ENCODE measurements around the gene FAM193A.

FAM193A gene

DNA sequence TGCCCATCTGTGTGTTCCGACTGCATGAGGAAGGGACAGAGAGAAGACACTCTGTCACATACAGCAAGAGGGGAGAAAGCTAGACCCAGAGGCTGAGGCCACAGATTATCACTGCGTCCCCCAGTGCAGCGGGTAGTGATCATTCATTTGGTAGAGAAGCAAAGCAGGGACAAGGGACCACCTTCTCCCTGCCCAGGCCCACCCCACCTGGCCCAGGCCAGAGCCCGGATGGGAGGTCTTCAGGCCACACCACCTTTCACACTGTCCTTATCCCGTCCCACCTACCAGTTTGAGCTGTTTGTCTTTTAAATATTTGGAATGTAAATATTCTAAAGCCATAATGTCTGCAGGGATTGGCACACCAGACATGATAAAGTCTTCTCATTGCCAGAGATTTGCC lies 209.1 kb downstream of the FAM193A start:
- Histone ChIP-seq H3K4me3 (ENCODE audit: insufficient read depth, low read length, poor library complexity, severe bottlenecking) (no peak overlapping the region), H3K9me3 (ENCODE audit: insufficient read depth, low read length) (no peaks in the 10 kb centered on the region), H3F3A (ENCODE audit: insufficient read depth) (no peaks in the 10 kb centered on the region), H3K27ac (ENCODE audit: low read depth, low read length) (peak overlapping the region; percentile 67), H3K9me2 (replicated peaks; ENCODE audit: insufficient read depth, low read length) (no peaks in the 10 kb centered on the region), H2AFZ (ENCODE audit: low read depth, low read length, severe bottlenecking) (no peak overlapping the region), H3K36me3 (ENCODE audit: low read length) (no peaks in the 10 kb centered on the region), H3K4me2 (ENCODE audit: low read depth, low read length, poor library complexity, severe bottlenecking) (no peak overlapping the region), H3K79me2 (ENCODE audit: insufficient read depth, low read length) (0 out of 2 replicates have a peak, but pooled peaks cover 10% of the 10 kb centered on the region), H3K9ac (ENCODE audit: low read length) (no peak overlapping the region), H3K27me3 (ENCODE audit: low read length) (no peaks in the 10 kb centered on the region), H4K20me1 (ENCODE audit: low read depth, low read length) (no peaks in the 10 kb centered on the region)
- no peak for TF ChIP-seq EZH2phosphoT487 (conservative IDR thresholded peaks at IDR 0.05; ENCODE audit: low read length)
- TF ChIP-seq, protein P1, sequence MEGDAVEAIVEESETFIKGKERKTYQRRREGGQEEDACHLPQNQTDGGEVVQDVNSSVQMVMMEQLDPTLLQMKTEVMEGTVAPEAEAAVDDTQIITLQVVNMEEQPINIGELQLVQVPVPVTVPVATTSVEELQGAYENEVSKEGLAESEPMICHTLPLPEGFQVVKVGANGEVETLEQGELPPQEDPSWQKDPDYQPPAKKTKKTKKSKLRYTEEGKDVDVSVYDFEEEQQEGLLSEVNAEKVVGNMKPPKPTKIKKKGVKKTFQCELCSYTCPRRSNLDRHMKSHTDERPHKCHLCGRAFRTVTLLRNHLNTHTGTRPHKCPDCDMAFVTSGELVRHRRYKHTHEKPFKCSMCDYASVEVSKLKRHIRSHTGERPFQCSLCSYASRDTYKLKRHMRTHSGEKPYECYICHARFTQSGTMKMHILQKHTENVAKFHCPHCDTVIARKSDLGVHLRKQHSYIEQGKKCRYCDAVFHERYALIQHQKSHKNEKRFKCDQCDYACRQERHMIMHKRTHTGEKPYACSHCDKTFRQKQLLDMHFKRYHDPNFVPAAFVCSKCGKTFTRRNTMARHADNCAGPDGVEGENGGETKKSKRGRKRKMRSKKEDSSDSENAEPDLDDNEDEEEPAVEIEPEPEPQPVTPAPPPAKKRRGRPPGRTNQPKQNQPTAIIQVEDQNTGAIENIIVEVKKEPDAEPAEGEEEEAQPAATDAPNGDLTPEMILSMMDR (IDR thresholded peaks at IDR 0.05; ENCODE audit: insufficient read depth, low read length, poor library complexity, severe bottlenecking), result no peak

DNA sequence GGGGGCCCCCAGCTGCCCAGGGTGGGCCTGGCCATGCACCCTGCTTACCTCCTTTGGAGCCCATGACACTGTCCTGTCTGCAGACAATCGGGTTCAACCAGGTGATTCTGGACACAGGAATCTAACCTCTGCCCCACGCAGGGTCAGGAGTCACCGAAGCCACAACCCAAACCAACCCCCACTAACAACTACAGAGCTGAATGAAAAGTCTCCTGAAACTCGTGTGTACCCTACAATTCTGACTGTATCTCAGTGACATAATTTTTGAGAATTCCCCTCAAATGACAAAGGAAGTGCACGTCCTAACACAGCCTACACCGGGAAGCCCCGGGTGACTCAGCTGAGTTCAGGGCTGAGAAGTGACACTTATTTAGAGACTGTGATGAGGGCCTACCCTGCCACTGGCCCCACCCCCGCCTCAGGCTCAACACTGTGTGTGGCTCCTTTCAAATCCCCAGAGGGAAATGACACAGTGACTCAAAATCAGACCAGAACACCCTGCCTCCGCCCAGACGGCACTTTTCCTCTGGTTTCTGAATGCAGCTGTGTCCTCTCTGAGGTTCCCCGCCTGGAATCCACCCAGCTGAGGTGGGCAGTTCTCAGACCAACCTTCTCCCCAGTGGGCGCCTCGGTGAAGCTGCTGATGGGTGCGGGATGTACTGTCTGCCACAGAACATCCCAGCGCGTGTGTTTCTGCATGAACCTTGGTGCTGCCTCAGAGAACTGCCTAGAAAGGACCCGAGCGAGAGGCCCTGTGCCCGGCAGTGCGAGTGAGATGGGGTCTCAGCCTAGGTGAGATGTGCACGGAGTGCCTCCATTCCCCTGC lies 209.7 kb downstream of the FAM193A start:
- Histone ChIP-seq H3K27ac (ENCODE audit: low read depth, low read length) (peak overlapping the region; percentile 67), H3K9me3 (ENCODE audit: insufficient read depth, low read length) (no peaks in the 10 kb centered on the region), H3K4me3 (ENCODE audit: insufficient read depth, low read length, poor library complexity, severe bottlenecking) (no peak overlapping the region), H3K27me3 (ENCODE audit: low read length) (no peaks in the 10 kb centered on the region), H4K20me1 (ENCODE audit: low read depth, low read length) (no peaks in the 10 kb centered on the region), H3K79me2 (ENCODE audit: insufficient read depth, low read length) (0 out of 2 replicates have a peak, but pooled peaks cover 10% of the 10 kb centered on the region), H3K9ac (ENCODE audit: low read length) (peak overlapping the region; percentile 31; the same call in 1 of the 2 replicates), H3K9me2 (replicated peaks; ENCODE audit: insufficient read depth, low read length) (no peaks in the 10 kb centered on the region), H3F3A (ENCODE audit: insufficient read depth) (no peaks in the 10 kb centered on the region), H3K36me3 (ENCODE audit: low read length) (no peaks in the 10 kb centered on the region), H2AFZ (ENCODE audit: low read depth, low read length, severe bottlenecking) (no peak overlapping the region), H3K4me2 (ENCODE audit: low read depth, low read length, poor library complexity, severe bottlenecking) (peak overlapping the region; percentile 37)
- TF ChIP-seq, protein P1 (IDR thresholded peaks at IDR 0.05; ENCODE audit: insufficient read depth, low read length, poor library complexity, severe bottlenecking), result no peak
- TF ChIP-seq EZH2phosphoT487 (conservative IDR thresholded peaks at IDR 0.05; ENCODE audit: low read length), result no peak

DNA sequence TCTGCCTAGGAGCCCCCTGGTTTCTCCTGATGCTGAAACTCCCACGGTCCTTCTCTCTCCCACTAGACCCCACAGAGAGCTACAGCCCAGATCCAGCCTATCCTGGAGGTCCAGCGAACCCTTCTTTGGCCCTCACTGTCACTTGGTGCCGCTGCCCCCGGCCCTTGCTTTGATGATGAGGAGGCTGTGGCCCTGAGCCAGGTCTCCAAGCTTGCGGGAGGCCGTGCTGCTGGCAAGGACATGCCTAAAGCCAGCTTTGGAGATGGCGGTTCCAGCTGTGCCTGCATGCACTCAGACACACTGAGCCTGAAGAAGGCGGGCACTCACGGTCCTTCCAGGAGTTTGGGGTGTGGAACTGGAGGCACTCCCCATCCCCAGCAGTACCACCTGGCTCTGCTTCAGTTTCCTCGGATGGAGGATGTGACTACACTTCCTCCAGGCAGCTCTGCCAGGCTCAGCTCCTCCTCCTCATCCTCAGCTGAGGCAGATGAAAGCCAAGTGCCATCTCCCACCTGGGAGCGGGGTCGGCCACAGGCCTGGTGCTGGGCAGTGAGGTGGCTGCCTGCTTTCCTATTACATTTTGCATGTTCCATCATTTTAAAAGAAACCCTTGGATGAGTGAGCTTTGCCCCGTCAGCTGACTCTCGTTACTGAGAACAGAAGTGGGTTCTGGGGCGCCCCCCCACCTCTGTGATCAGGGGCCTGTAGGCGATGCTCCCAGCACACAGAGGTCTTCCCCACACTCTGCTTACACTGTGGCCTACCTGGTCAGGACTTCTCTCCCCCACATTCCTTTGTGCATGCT lies 210.6 kb downstream of the FAM193A start:
- Histone ChIP-seq H4K20me1 (ENCODE audit: low read depth, low read length) (no peaks in the 10 kb centered on the region), H3K4me2 (ENCODE audit: low read depth, low read length, poor library complexity, severe bottlenecking) (peak overlapping the region; percentile 37), H3K9me2 (replicated peaks; ENCODE audit: insufficient read depth, low read length) (no peaks in the 10 kb centered on the region), H3K9me3 (ENCODE audit: insufficient read depth, low read length) (no peaks in the 10 kb centered on the region), H3K36me3 (ENCODE audit: low read length) (no peaks in the 10 kb centered on the region), H3K79me2 (ENCODE audit: insufficient read depth, low read length) (peaks cover 18% of the 10 kb centered on the region; the same call in 1 of the 2 replicates), H3K27me3 (ENCODE audit: low read length) (no peaks in the 10 kb centered on the region), H2AFZ (ENCODE audit: low read depth, low read length, severe bottlenecking) (no peak overlapping the region), H3K4me3 (ENCODE audit: insufficient read depth, low read length, poor library complexity, severe bottlenecking) (no peak overlapping the region), H3K27ac (ENCODE audit: low read depth, low read length) (peak overlapping the region; percentile 67), H3K9ac (ENCODE audit: low read length) (0 out of 2 replicates have a peak overlapping the region, but pooled peaks have one; percentile 31), H3F3A (ENCODE audit: insufficient read depth) (no peaks in the 10 kb centered on the region)
- TF ChIP-seq EZH2phosphoT487 (conservative IDR thresholded peaks at IDR 0.05; ENCODE audit: low read length), result no peak
- TF ChIP-seq, protein P1 (IDR thresholded peaks at IDR 0.05; ENCODE audit: insufficient read depth, low read length, poor library complexity, severe bottlenecking), result no peak

All from SU-DHL-6 (cell line).